HUDEP-2 (cell line): ENCODE data around the gene ALDH7A1.
"Not testable (repeated sequence)": the region's sequence is repeated elsewhere in the genome, so short reads cannot be mapped to it uniquely, and the experiment has no call there.

ENCODE experiments used
- DNase-seq, 76 experiments: peaks; one replicate each; lab custom pipeline; 2025; ENCODE audit not compliant: unreplicated experiment in 76 of 76; lab: John Stamatoyannopoulos, UW

The ALDH7A1 gene

DNA sequence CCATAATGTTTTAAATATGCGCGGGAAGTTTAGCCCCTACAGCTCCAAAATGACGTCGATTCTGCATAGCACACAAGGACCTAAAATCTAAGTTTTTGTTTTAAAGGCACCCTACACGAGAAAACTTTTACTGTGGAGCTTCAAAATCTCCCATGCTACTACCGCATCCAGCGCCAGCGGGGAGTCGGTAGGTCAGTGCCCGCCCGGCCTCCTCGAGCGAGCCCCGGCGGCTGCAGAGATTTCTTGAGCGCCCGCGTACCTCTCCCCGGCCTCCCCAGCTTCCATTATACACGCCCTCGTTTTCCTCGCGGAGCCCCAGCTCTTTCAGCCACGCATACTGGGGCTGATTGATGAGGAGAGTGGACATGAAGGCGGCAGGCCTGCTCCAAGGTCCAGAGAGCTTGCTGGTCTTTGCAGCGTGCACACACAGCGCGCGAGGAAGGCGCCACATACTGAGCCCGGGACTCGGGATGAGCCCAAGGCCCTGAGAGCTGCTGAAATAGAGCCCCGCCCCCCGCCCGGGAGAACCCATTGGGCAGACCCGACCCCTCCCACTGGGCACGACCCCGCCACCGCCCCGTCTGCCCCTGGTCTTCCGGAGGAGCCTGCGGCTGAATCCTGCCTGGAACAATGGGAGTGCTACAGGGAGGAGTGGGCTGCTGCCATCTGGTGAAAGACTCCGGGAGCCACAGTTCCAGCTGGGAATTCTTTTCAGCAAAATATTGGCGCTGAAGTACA is at the start of gene ALDH7A1:
Gene ALDH7A1 (minus strand): TSS at position 472 of the 738 bp plus-strand sequence. CDS start 21 bp downstream, at position 451.
- peak in 8 of 76 experiments; percentile 4 to 18 (median 7) for DNase-seq

DNA sequence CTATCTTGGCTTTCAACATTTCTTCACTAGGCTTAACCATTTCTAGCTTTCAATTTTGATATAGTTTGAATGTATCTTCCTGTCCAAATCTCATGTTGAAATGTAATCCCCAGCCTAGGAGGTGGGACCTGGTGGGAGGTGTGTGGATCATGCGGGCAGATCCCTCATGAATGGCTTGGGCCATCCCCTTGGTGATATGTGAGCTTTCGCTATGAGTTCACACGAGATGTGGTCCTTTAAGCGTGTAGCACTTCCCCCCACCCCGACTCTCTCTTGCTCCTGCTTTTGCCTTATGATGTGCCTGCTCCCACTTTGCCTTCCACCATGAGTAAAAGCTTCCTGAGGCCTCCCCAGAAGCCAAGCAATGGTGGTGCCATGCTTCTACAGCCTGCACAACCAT is 46.4 kb upstream of the ALDH7A1 start:
- no peak for DNase-seq

DNA sequence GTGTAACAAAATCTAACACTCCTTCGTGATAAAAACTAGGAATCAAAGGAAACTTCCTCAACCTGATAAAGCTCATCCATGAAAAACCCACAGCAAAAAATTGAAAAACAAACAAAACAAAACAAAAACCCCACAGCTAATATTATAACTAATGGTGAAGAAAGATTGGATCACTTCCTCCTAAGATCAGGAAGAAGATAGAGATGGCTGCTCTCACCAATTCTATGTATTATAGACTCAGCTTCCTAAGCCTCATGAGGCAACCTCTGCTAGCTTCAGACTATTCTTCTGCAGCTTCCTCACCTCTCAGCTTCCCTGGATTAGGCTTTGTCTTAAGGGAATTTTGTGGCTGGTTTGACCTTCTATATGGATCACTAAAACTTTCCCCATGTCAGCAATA is 45.8 kb upstream of the ALDH7A1 start:
- no peak for DNase-seq

DNA sequence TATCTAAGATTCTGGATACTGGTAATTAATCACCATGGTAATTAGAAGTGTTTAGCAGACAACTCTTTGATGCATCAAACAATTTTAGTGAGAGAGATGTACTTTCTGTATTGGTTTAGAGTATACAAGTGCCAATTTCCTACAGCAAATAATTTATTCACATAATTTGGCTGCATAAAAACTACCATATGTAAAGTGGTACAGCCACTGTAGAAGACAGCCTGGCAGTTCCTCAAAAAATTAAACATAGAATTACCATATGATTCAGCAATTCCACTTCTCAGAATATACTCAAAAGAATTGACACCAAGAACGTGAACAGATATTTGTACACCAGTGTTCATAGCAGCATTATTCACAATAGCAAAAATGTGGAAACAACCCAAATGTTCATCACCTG is 41.9 kb upstream of the ALDH7A1 start:
- DNase-seq, result no peak

DNA sequence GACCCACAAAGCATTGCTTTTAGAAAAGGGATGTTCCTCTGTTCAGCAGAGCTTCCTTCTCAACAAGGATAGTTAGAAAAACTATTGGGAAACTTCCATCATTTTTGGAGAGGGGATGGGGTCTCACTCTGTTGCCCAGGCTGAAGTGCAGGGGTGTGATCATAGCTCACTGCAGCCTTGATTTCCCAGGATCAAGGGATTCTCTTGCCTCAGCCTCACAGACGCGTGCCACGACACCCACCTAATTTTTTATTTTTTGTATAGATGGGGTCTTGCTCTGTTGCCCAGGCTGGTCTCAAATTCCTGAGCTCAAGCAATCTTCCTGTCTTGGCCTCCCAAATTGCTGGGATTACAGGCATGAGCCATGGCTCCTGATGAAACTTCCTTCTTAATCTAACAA is 40.6 kb upstream of the ALDH7A1 start:
- no peak for DNase-seq

DNA sequence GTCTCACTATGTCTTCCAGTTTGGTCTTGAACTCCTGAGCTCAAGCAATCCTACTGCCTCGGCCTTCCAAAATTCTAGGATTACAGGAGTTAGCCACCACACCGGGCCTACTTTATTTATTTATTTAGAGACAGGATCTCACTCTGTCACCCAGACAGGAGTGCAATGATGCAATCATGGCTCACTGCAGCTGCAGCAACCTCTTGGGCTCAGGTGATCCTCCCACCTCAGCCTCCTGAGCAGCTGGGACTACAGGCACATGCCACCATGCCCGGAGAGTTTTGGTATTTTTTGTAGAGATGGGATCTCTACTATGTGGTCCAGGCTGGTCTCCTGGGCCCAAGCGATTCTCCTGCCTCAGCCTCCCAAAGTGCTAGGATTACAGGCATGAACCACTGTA is 38.5 kb upstream of the ALDH7A1 start:
- no peak for DNase-seq

DNA sequence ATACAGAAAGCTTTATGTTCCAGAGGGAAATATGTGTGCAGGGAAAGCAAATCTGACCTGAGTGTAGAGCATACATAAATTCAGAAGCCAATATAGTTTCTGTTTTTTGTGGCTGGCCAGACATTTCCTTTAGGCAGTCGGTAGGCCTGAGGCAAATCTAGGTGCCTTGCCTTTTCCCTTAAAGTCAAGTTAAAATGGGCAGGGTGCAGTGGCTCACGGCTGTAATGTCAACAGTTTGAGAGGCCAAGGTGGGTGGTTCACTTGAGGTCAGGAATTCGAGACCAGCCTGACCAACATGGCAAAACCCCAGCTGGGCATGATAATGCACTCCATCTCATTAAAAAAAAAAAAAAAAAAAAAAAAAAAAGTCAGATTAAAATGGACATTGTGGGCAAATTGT is 36.9 kb upstream of the ALDH7A1 start:
- no peak for DNase-seq

DNA sequence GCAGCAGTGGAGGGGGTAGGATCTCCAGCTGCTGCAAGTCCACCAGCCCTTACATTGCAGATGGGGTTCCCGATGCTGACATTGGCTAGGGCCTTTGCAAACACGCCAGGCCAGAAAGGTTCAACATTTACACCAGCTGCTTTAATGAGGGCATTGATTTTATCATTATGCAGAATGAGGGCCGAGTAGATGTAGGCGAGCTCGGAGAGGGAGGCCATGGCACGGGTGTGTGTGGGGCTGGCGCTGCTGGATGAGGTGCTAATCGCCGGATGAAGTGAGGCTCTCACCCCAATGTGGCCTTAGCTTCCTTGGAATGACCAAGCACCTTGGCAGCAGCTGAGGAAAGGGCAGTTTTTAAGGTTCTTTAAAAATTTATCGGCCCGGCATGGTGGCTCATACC is 33.1 kb upstream of the ALDH7A1 start:
- no peak for DNase-seq

DNA sequence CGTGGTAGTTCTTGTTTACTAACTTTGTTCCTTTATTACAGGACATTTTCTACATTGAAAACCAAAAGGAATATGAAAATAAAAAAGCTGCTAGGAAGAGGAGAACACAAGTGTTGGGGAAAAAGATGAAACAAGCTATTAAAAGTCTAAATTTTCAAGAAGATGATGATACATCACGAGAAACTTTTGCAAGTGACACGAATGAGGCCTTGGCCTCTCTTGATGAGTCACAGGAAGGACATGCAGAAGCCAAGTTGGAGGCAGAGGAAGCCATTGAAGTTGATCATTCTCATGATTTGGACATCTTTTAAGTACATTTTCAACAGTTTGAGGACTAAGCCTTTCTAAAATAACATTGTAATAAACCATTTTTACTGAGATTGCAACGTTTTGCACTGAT is 29.5 kb upstream of the ALDH7A1 start:
- no peak for DNase-seq

DNA sequence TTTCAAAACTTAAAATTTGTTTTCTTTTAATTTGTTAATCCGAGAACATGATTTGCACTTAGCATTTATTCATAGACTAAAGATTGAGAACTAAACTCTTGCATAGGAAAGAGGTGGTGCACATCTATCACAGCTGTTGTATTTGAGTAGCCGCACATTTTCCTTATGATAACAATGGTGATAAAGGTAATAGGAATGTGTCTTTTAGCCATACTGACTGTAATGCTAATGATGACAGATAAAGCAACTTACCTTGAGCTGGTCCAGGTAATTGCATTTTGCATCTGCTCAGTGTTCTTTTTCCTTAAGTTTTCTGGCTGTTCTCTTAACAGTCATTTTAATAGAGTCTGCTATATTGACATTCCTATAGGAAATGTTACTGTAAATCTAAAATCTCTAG is 24.8 kb upstream of the ALDH7A1 start:
- DNase-seq, result no peak

DNA sequence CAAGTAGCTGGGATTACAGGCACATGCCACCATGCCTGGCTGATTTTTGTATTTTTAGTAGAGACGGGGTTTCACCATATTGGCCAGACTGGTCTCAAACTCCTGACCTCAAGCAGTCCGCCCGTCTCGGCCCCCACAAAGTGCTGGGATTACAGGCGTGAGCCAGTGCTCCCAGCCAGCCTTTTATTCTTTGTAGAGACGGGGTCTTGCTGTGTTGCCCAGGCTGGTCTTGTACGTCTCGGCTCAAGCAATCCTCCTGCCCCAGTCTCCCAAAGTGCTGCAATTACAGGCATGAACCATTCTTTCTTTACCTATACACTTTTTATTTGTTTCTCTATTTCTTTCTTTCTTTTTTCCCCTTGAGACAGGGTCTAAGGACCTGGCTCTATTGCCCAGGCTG is 22.6 kb upstream of the ALDH7A1 start:
- not testable (repeated sequence) for DNase-seq

DNA sequence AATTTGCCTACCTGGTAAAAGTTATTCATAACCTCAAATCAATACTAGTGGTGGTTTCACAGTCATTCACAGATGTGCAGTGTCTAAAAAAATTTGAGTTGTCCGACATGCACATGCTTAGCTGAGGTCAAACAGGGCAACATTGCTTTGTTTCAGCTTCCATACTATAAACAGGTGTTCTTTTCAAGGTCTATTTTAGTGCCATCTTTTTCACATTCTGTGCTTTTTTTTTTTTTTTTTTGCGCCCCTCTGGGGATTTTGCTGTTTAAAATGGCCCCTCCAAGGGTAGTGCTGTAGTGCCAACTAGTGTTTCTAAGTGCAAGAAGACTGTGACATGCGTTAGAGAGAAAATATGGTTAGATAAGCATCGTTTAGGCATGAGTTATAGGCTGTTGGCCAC is 20.3 kb upstream of the ALDH7A1 start:
- no peak for DNase-seq

DNA sequence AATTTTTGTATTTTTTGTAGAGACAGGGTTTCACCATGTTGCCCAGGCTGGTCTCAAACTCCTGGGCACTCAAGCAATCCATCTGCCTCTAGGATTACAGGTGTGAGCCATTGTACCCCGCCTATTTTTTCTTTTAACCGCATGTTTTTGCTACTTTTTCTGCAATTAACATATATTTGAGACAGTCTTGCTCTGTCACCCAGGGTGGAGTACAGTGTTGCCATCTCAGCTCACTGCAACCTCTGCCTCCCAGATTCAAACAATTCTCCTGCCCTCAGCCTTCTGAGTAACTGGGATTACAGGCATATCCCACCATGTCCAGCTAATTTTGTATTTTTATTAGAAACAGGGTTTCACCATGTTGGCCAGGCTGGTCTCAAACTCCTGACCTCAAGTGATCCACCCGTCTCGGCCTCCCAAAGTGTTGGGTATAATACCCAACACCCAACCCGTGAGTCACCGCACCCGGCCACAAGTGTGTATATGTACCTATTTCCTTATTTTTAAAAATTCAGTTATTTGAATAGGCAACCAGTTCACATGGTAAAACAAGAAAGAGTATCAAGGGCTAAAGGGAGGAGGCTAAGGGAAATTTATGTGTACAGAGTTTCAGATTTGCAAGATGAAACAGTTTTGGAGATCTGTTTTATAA is 19.0 kb upstream of the ALDH7A1 start:
- DNase-seq, result no peak

DNA sequence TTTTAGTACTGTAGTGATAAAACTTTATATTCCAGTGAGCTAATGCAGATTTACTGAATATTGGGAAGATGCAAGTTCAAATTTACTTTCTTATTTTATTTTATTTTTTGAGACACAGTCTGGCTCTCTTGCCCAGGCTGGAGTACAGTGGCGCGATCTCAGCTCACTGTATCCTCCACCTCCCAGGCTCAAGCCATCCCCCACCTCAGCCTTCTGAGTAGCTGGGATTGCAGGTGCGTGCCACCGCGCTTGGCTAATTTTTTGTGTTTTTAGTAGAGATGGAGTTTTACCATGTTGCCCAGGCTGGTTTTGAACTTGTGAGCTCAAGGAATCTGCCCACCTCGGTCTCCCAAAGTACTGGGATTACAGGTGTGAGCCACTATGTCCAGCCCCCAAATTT is 15.6 kb upstream of the ALDH7A1 start:
- no peak for DNase-seq

DNA sequence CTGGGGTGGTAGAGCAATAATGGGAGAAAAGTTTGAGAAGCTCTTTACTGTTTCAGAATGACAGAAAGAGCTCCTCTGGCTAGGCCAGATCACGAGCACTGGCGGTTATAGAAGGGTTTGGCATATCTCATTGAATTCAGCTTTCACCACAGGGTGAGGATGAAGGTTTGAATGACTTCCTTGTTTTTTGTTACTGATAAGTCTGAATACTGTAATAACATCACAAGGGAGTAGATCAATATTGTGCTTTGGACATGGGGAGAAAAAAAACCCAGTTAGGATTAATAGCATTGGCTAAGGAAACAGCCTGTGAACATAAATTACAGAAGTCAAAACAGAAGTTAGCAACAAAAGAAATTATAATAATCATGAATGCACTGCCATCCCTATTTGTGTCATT is 15.1 kb upstream of the ALDH7A1 start:
- DNase-seq, result peak in 38 of 76 experiments; percentile 1 to 66 (median 16)

DNA sequence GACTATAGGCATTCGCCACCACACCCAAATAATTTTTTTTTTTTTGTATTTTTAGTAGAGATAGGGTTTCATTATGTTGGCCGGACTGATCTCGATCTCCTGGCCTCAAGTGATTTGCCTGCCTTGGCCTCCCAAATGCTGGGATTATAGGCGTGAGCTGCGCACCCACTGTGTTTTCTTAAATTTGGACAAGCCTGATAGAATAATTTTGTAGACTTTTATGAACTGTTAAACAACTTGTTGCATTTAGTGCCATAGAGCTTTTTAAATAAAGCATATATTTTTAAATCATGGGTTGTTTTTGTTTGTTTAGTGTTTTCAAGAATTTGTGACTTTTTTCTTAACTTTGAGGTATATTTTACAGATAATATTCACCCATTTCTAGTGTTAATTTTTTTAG is 10.5 kb upstream of the ALDH7A1 start:
- no peak for DNase-seq

DNA sequence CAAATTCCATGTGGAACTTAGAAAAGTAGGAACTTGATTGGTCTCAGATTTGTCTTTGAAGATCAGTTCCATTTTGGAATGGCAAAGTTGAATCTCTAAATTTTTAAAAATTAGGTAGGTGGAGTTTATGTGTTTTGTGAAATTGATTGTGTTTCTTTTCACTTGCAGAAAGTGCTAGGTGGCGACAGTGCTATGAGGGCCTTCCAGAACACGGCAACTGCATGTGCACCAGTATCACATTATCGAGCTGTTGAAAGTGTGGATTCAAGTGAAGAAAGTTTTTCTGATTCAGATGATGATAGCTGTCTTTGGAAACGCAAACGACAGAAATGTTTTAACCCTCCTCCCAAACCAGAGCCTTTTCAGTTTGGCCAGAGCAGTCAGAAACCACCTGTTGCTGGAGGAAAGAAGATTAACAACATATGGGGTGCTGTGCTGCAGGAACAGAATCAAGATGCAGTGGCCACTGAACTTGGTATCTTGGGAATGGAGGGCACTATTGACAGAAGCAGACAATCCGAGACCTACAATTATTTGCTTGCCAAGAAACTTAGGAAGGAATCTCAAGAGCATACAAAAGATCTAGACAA is 8.5 kb upstream of the ALDH7A1 start:
- no peak for DNase-seq

DNA sequence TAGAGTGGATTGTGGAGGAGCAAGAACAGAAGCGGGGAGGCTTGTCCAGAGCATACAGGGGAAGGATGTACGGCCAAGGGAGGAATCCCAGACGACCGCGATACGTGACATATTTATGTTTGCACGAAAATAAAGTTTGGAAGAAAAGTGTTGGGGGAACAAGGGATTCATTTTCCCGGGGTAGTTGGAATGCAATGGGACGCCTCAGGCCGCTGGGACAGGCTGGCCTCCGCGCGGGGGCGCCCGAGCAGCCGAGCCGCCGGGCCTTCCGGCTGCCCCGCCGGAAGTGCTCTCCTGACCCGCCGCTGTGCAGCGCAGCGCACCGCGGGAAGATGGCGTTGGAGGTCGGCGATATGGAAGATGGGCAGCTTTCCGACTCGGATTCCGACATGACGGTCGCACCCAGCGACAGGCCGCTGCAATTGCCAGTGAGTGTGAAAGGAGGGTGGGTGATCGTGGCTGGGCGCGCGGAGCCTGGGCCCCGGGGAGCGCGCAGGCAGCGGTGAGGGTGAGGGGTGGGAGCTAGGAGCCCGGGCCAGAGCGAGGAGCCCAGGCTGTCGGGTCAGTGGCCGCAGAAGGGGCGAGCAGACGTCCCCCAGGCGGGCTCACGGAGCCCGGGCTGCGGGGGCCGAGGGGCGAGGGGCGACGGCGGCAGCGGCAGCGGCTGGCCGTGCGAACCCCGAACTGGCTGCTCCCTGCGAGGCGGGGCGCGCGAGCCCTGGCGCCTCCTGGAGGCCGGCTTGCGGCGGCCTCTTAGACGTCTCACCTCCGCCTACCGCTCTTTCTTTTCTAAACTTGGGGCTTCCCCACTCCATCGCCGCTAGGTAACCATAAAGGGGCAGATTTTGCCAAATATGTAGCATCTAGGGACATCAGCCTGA is 5.9 kb upstream of the ALDH7A1 start, which contains the start of gene PHAX:
Gene PHAX (plus strand): TSS at position 317 of the 881 bp plus-strand sequence. CDS start 16 bp downstream, at position 333.
- peak in 73 of 76 experiments; percentile 3 to 79 (median 56) for DNase-seq

DNA sequence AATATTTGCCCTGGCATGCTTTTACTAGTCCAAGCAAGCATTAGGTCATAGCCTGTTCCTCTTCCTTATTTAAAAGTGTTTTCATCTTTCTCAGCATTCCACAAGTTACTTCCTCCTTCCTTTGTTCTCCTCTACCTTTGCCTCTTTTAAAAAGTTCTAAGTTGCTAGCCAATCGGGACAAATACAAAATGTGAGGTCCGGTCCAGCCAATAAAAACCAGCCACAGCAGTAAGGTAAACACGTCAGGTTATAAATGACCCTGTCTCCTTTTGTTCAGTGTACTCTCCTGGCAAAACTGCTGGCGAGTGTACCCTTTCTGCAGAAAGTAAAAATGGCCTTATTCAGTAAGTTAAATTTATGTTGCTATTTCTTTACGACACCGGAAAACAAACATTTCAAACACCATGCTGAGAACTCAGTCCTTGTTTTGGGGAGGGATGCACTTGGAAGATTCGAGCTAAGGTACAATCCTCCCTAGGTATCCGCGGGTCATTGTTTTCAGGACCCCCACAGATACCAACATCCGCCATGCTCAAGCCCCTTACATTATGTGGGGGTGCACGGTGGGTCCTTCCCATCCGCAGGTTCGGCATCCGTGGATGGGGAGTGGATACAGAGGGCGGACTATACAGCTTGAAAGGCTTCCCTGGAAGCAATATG is 5.1 kb upstream of the ALDH7A1 start:
- DNase-seq, result not testable (repeated sequence)

DNA sequence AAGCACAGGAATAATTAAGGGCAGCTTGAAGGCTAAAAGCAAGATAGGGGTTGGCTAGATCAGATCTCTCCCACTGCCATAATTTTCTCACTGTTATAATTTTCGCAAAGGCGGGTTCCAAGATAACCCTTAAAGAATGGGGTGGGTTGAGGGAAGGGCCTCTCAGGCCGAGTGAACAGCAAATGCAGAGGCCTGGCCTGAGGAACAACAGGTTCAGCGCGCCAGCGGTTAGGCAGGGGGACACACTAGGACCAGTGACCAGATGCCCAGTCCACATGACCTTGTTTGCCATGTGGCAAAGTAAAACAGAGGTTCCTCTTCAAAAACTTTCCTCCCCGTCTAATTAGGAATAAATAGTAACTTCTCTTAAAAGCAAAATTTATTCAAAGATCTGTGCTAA is 4.5 kb upstream of the ALDH7A1 start:
- DNase-seq, result no peak
